NCI-H446 (cell line): ENCODE data around the gene TPCN2.
"Not testable (repeated sequence)": the region's sequence is repeated elsewhere in the genome, so short reads cannot be mapped to it uniquely, and the experiment has no call there.

Experiments
- DNase-seq, 2 experiments: peaks; one replicate each; lab custom pipeline; 2025; lab: John Stamatoyannopoulos, UW

Gene TPCN2

GRCh38 chr11:69048694-69049489, at the start of gene TPCN2:
Gene TPCN2 (plus strand): TSS chr11:69048932. CDS start chr11:69048998, 66 bp downstream.
- DNase-seq: peak; percentile 92 to 98

DNA sequence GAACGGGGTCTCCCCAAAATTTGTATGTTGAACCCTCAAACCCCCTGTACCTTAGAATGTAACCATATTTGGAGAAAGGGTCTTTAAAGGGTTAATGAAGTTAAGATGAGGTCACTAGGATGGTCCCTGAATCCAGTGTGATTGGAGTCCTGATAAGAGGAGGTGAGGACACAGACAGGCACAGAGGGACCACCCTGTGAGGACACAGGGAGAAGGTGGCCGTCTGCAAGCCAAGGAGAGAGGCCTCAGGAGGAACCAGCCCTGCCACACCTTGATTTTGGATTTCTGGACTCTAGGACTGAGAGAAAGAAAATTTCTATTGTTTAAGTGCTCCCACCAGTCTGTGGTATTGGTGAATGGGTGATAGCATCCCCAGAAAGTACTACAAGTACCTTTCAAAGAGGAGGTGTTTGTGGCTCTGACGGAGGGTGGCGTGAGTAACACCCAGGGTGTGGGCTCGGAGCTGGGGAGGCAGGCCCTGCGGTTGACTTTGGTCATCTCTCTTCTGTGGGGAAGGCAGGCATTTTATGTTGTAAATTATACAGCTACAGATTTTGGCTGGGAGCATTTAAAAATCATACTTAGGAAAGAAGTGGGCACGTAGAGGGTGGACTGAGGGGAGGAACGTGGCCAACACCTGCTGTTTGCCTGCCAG, 49.5 kb upstream of the TPCN2 start:
- no peak for DNase-seq

DNA sequence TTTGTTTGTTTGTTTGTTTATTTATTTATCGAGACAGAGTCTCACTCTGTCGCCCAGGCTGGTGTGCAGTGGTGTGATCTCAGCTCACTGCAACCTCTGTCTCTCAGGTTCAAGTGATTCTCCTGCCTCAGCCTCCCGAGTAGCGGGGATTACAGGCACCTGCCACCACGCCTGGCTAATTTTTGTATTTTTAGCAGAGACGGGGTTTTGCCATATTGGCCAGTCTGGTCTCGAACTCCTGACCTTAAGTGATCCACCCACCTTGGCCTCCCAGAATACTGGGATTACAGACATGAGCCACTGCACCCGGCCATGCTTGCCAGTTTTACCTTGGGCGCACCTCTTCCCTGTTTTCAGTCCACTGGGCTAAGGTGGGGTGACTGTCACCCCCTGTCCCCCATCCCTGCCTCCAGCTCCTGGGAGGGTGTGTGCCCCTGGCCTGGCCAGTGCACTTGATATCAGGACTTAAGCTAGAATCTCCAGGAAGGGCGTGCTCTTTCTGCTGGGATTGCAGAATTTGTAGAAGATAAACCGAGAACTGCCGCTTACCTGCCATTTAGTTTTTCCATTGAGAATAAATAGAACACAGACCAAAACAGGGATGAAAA, 48.9 kb upstream of the TPCN2 start:
- DNase-seq: not testable (repeated sequence)

DNA sequence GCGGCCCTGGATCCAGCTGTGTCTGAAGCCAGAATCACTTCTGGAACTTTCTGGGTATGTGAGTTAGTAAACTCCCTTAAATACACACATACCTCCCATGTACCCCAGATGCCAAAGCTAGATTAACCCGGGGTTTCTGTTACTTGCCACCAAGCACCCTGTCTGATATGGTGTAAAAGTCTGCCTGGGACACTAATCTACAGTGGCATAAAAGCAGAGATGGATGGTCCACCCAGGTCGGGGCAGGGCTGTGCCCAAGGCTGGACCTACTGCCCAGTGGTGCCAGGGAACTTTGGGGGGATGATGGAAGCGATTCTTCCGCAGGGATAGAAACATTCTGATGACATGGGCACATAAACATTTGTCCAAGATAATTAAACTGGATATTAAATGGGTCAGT, 48.3 kb upstream of the TPCN2 start:
- no peak for DNase-seq

DNA sequence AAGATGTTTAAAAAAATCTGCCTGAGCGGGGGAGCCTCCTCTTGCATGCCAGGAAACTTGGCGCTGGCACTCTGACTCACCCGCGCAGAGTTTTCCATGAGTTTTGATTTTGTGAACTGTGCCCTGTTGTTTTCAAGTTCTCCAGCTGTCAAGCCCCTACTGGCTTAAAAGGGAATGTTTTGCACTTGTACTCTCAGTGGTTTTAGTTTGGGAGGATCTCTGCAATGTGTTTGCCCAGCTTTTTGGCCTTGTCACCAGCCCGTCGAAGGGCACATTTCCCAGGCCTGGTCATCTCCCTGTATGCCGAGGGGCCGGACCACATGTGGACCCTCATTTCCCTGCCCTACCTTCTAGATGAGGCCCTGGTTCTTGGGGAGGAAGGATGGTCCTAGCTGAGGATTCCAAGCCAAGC, 47.9 kb upstream of the TPCN2 start:
- peak; percentile 29 to 56 for DNase-seq

- DNase-seq: no peak
Measured at GRCh38 chr11:69001243-69002081, 47.3 kb upstream of the TPCN2 start.

GRCh38 chr11:69002110-69002569, 46.6 kb upstream of the TPCN2 start:
- no peak for DNase-seq

DNA sequence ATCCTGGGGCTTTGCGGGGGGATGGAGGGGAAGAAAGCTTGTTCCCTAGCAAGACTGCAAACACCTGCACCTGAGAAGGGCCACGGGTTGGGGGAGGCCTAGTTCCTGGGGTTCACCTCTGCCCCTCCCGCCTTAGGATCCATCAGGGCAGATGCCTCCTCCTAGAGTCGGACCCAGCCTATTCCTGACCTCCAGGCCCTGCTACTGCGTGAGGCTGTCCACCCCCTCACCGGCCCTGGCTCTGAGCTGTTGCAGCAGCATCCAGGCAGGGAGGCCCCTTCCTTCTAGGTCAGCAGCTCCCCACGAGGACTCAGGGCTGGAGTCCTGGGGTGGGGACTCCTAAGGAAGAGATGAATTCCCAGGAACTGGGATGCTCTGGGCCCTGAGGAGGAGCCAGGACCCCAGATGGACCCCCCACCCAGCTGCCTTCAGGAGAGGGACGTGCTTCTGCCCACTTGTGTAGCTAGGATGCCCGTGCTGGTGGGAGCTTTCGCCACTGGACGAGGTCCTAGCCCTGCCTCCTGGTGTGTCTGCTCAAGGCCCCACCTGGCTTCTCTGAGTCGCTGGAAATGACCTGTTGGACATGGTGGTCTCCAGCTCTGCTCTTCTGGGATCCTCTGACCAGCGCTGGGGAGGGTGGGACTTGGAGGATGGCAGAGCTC, 46.0 kb upstream of the TPCN2 start:
- DNase-seq: no peak

DNA sequence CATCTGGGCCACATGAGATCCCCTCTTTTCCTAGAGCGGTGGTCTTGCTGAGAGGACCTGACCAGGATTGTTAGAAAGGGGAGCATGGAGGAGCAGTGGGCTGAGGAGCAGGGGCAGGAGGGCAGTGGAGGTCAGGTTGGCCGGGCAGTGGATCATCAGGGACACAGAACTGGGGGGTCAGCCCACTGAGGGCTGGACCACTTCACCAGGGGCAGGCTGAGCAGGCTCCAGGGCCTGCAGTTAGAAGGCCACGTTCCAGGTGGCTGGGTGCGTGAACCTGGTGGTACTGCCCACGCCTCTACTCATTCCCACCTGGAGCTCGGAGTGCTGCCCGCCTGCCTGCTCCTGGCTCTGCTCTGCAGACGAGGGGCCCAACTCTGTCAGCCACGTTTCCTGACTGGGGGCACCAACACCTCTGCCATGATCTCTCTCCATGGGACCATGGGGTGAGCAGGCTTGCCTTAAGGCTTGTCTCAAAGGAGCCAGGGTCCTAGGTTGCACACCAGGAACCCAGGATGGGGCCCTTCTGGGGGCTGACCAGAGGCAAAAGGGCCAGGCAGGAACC, 45.3 kb upstream of the TPCN2 start:
- DNase-seq: no peak

GRCh38 chr11:69003866-69004367, 44.8 kb upstream of the TPCN2 start:
- DNase-seq: no peak

DNA sequence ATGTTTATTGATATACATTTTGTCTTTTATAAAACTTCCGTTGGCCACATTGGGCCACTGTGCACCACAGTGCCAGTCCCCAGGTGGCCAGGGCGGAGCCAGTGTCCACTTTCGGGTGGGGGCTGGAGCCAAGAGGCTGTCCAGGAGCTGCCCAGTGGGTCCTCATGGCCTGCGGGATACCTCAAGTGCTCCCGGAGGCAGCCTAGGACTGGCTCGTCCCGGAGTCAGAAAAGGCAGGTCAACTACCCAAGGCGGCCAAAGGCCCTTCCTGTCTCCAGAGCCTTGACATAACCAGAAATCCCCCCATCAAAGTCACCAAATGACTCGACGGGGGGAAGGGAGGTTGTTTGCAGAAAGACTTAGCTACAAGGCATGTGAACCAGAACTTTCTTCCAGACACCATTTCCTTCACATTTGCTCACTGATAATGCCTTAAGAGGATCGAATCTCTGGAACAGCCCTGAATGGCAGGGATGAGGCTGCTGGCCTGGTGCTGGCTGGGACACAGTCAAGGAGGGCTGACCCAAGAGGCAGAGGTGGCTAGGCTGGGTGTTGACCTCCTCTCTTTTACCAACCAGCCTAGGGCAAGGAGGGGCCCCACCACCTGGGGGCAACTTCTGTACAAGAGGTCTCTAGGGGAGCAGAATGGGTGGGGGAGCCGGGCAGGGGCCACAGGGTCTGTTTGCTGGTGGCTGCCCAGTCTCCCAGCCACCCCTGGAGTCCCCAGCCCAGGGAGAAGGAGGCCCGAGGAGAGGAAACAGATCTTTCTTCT, 44.1 kb upstream of the TPCN2 start:
- no peak for DNase-seq

DNA sequence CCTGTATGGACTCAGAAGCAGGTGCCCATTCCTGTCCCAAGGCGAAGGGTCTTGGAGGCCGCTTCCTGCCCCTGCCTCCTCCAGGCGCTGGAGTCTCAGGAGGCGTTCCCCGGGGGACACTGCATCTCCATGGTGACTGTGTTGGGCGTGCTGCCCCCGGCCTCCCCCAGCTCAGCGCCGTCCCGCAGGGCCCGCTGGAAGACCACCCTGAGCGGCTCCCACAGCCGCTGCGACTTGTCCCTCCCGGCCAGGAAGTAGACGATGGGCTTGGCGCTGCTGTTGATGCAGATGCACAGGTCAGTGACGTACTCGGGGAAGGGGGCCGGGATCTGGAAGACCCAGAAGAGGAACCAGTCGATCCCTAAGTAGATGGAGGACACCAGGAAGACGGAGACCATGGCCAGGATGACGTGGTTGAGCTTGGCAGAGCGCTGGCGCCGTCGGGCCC, 43.5 kb upstream of the TPCN2 start:
- DNase-seq: no peak

DNA sequence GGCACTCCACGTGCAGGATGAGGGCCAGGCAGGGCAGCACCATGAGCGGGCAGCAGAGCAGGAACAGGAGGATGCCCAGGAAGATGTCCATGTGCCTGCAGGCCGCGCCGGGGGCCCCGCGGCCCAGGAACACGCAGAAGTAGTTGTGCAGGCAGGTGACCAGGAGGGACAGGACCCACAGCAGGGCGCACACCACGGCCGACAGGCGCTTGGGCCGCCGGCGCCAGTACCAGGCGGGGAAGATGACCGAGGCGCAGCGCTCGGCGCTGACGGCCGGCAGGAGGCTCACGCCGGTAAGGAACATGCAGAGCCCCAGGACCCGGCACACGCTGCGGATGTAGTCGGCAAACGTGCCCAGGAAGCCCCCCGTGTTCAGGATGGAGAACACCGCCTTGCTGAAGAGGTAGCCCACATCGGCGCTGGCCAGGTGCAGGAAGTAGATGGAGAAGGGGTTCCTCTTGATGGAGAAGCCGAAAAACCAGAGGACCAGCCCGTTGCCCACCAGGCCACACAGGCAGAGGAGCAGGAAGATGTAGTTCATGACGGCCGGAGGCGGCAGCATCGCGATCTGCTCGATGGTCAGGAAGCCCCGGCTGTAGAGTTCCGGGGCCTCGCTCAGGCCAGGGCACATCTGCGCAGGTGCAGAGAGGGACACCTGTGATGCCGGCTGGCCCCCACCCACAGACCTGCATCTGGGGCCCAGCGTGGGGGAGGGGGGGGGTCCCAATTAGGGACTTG, 42.9 kb upstream of the TPCN2 start:
- DNase-seq: no peak

DNA sequence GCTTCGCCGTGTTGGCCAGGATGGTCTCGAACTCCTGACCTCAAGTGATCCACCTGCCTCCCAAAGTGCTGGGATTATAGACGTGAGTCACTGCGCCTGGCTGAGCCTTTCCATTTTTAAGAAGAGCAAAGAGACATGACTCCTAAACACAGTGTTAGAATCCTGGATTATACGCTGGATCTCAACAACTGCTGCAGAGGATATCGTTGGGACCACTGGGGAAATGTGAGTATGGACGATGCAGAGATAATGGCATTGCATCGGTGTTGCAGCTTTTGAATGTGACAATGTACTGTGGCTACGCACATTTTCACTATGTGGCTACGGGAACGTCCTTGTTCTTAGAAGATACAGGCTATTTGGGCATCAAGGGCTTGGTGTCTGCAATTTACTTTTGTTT, 41.9 kb upstream of the TPCN2 start:
- DNase-seq: no peak

- DNase-seq: no peak
Measured at GRCh38 chr11:69007975-69008381, 40.8 kb upstream of the TPCN2 start.

- no peak for DNase-seq
Measured at GRCh38 chr11:69008737-69009440, 39.8 kb upstream of the TPCN2 start.

GRCh38 chr11:69009441-69010211, 39.1 kb upstream of the TPCN2 start:
- DNase-seq: no peak

GRCh38 chr11:69010361-69010891, 38.3 kb upstream of the TPCN2 start:
- no peak for DNase-seq
